Stimulated activated CD4-positive, alpha-beta T cell treated with anti-CD3 and anti-CD28 coated beads, Interleukin-12 subunit alpha, Interleukin-12 subunit beta, amount 100 ng/mL, for 4 hours (primary cell): Measurements from ENCODE around the gene EIF6.

ENCODE experiments used
- DNase-seq: peaks from one replicate; pipeline ENCODE4 v3.0.0-alpha.2; 2020

Gene EIF6

GRCh38 chr20:35293303-35294292, 9.0 kb upstream of the EIF6 start:
- no peak for DNase-seq

GRCh38 chr20:35292504-35293285, 8.1 kb upstream of the EIF6 start:
- DNase-seq, result no peak

- DNase-seq, result no peak
These were observed 7.3 kb upstream of the EIF6 start, which contains the start of gene FAM83C for GRCh38 chr20:35291654-35292503. FAM83C (minus strand) TSS chr20:35292425; CDS start chr20:35292304, 121 bp downstream.

- DNase-seq, result no peak
These were observed 6.4 kb upstream of the EIF6 start for GRCh38 chr20:35290887-35291417.

GRCh38 chr20:35290186-35290886, 5.8 kb upstream of the EIF6 start:
- DNase-seq, result no peak

DNA sequence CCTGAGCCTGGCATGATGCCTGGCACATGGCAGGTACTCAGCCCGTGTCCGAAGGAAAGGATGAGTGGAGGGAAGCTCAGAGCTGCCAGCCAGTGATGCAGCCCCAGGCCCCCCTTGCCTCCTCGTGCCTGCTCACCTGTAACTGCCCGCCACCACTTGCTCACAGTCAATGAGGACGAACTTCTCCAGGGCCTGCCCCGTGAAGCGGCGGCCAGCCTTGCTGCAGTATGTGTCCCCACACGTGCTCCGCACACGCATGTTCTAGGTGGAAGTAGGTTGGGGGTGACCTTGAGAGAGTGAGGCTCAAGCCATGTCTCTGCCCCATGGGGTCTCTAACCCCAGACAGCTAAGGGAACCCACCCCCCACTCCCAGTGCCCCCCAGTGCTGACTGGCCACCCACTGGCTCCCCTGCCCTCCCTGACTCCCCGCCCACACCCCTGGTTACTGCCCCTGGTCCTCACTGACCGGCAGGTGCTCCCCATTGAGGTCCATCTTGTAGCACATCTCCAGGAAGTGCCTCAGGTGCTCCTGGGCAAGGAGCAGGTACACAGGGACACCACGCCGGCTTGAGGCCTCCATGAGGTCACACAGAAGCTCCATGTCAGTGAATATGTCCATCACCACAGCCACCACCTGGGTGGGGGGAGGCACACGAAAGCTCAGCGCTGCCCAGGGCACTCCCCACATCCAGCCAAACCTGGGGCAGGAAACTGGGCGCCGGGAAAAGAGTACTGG, 3.9 kb upstream of the EIF6 start:
- no peak for DNase-seq

DNA sequence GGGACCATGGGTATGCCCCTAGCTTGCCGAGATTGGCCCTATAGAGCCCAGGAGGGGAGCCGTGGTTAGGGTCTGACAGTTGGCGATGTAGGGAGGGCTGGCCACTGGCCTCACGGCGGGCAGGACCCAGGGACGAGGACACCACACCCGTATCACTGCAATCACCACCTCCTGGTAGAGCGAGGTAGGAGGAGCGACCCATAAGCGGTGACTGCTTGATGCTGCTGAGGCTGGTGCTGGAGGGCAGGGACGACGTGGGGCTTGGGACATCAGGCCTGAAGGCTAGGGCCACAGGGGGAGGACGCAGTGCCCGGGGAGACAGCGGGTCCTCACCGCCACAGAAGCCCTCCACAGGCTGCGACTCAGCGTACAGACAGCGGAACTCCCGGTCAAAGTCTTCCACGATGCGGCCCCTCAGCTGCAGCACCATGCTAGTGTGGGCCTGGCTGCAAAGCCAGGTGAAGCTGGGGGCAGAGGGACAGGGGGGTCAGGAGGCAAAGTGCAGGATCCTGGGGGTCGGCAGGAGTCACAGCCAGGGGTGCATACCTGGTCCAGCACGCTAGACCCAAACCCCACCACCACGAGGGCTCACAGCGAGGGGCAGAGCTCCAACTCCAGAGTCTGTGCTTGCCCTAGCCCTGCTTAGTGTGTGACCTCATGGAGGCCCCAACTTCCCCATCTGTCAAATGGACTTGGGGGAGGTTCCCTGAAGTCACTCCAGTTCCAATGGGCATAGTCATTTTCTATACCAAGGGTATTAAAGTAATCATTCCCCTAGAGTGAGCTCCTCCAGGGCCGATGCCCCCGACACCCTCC, 3.1 kb upstream of the EIF6 start:
- DNase-seq, result no peak

DNA sequence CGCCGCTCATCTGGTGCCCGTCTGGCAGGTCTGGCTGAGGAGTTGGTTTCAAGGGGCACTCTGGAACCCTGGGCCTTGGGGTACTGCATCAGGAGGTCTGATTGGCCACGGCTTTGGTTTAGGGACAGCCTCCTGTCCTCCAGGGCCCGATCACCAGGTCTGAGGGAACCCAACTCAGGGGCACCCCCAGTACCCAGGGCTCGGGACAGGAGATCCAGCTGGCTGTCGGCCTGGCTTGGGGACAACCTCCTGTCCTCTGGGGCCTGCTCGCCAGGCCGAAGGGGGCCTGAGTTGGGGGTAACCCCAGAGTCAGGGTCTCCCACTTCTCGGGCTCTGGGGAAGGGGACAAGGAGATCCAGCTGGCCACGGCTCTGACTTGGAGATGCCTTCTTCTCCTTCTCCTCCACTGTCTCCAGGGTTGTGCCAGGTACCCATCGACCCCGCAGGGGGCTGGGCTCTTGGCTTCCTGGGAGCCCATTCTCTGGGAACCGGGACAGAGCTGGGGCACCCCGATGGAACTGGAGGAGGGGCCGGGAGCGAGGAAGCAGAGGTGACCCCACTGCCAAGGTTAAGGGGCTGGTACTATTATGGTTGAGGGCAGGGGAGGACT, 2.4 kb upstream of the EIF6 start:
- no peak for DNase-seq

DNA sequence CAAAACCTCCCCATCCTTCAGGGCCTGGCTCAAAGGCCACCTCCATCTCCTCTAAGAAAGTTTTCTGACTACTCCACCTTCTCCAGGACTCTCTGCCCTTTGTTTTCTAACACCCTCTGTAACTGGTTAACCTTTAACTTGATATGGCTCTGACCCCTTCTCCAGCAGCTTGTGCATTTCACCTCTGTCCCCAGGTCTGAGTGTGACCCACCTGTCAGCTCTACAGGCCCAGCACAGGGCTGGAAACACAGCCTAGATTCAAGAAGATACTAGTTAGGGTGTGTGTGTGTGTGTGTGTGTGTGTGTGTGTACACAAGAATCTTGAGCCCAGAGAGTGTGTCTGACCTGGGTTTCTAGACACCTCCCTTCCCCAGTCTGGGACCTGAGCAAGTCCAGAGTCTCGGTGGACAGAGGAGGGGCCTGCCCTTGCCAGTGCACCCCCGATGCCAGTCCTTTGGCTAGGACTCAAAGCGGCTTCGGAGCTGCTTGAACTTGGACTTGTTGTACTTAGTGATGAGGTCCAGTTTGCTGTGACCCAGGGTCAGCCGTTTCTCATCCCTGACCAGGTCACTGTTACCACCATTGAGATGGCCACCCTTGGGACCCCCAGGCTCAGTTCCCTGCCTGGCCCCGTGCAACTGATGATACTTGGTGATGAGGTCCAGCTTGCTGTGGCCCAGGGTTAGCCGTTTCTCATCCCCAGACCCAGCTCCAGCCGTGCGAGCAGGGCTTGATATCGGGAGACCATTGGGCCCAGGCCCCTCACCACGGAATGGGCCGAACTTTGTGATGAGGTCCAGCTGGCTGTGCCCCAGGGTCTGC, 1.7 kb upstream of the EIF6 start:
- DNase-seq, result no peak

DNA sequence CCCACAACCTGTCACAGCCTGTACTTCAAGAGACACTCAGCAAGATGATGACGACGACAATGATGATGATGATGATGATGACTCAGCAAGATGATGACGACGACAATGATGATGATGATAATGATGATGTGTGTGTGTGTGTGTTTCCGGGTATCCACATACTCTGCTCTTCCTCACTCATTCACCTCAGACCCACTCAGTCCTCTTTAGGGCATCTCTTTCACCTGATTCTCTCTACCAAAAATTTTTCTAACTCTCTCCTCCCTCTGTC, 1.2 kb upstream of the EIF6 start:
- DNase-seq, result no peak

- DNase-seq, result no peak
These were observed 627 bp upstream of the EIF6 start for GRCh38 chr20:35284992-35285805.

DNA sequence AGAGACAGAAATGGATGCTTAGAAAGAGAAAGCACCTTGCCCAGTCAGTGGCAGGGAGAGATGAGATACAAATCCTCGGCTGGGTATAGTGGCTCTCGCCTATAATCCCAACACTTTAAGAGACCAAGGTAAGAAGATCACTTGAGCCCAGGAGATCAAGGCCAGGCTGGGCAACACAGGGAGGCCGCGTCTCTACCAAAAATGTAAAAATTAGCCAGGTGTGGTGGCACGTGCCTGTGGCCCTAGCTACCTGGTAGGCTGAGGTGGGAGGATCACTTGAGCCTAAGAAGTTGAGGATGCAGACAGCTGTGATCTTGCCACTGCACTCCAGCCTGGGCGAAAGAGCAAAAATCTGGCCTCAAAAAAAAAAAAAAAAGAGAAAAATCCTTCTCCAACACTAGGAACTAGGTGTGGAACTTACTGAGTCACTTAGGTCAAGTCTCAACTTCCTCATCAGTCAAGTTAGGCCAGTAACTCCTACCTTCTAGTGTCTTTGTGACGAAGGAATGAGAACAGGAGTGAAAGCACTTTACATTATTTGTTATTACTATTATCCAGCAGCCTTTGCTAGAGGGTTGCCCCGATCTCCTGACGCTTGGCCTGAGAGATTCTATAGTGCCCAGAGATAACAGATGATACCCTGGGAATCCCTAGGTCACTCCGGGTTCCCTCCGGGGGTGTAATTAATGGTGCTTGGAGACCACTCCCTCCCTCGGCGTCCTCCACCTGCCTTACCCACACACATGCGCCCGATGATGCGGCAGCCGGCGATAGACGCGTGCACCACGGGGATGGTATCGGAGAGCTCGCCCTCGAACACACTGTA, 918 bp downstream of the EIF6 start:
- DNase-seq, result peak; percentile 24

DNA sequence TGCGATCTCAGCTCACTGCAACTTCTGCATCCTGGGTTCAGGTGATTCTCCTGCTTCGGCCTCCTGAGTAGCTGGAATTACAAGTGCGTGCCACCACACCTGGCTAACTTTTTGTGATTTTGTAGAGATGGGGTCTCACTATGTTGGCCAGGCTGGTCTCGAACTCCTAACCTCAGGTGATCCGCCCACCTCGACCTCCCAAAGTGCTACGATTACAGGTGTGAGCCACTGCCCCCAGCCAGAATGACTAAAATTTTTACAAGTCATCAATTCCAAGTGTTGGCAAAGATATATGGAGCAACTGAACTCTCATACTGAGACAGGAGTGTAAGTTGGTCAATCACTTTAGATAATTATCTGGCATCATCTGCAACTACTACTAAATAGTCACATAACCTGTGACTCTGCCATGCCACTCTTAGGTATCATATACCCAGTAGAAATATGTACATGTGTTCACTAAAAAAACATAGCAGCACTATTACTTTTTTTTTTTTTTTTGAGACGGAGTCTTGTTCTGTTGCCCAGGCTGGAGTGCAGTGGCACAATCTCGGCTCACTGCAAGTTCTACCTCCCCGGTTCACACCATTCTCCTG, 3.0 kb downstream of the EIF6 start:
- DNase-seq, result no peak

GRCh38 chr20:35280523-35280922, 4.0 kb downstream of the EIF6 start:
- no peak for DNase-seq

DNA sequence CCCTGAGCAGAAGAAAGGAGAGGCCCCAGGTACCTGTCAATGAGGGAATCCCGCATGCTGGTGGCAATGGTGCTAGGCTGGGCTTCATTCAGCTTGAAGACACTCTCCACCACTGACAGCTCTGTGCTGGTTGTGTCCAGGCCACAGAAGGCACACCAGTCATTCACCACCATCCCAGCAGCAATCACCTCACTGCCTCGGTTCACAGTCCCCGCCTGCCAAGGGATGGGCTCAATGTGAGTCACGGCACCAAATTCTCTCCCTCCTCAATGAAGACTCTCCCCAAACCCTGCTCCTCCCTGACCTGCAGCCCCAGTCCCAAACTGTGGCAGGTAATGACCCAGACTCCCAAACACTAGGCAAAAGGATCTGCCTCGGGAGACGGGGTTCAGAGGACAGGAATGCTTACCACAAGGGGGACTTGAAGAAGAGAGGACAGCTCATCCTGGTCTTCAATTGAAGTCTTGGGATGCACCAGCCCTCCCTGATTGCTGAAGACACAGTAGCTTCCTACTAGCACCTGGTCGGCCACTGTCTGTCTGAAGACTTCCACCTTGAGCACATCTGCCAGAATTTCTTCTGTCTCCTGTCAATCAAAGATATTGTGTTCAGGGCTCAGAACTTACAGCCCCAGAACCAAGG, 4.9 kb downstream of the EIF6 start:
- no peak for DNase-seq

DNA sequence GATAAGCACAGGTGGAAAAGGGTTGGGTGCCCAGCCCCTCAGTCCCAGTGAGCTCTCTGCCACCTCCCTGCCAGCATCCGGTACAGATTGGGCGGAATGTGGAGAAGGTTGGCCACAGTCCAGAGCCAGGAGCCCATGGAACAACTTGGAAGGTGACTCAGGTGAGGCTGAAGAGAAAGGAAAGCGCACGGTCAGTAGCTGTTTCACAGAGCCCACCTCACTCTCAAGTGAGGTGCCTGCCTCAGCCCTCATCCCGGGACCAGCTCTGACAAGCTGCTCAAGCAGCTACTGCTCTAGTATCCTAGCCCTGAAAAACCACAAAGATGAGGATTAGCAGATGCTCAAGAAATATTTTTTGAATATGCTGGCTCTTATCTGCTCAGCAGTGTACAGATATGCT, 5.5 kb downstream of the EIF6 start:
- no peak for DNase-seq
